IPS-NIHi11 (cell line): ENCODE data around the gene NOTUM.
"Not testable (repeated sequence)": the region's sequence is repeated elsewhere in the genome, so short reads cannot be mapped to it uniquely, and the experiment has no call there.

Experiments used
- DNase-seq: peaks from one replicate; pipeline ENCODE4 v3.0.0; 2012; ENCODE audit warnings: mixed read lengths, low spot score

The NOTUM gene

GRCh38 chr17:81923302-81924260 lies 37.4 kb downstream of the NOTUM start:
- peak; percentile 62 for DNase-seq

- DNase-seq: no peak
Measured at GRCh38 chr17:81922566-81923301, 38.3 kb downstream of the NOTUM start.

- DNase-seq: no peak
Measured at GRCh38 chr17:81921996-81922565, 38.9 kb downstream of the NOTUM start.

GRCh38 chr17:81921537-81921862 lies 39.5 kb downstream of the NOTUM start:
- no peak for DNase-seq

- no peak for DNase-seq
Measured at GRCh38 chr17:81920612-81921536, 40.1 kb downstream of the NOTUM start.

- DNase-seq: no peak
Measured at GRCh38 chr17:81918832-81919545, 42.0 kb downstream of the NOTUM start.

- not testable (repeated sequence) for DNase-seq
Measured at GRCh38 chr17:81918333-81918669, 42.7 kb downstream of the NOTUM start.

- DNase-seq: peak; percentile 98
Measured at GRCh38 chr17:81917565-81918332, 43.2 kb downstream of the NOTUM start, which contains the start of gene SIRT7. SIRT7 (minus strand) TSS chr17:81918176; CDS start chr17:81918131, 45 bp downstream.

GRCh38 chr17:81916234-81917001 lies 44.6 kb downstream of the NOTUM start:
- no peak for DNase-seq

GRCh38 chr17:81915331-81915730 lies 45.7 kb downstream of the NOTUM start:
- no peak for DNase-seq

- DNase-seq: no peak
Measured at GRCh38 chr17:81914103-81914850, 46.7 kb downstream of the NOTUM start.

- no peak for DNase-seq
Measured at GRCh38 chr17:81913394-81914102, 47.4 kb downstream of the NOTUM start.

GRCh38 chr17:81912441-81913309 lies 48.3 kb downstream of the NOTUM start:
- no peak for DNase-seq

- no peak for DNase-seq
Measured at GRCh38 chr17:81911969-81912368, 49.0 kb downstream of the NOTUM start.

- peak; percentile 100 for DNase-seq
Measured at GRCh38 chr17:81911277-81911961, 49.6 kb downstream of the NOTUM start, which contains the start of gene PCYT2. PCYT2 (minus strand) TSS chr17:81911399; CDS start chr17:81911355, 44 bp downstream.

GRCh38 chr17:81910840-81911276 lies 50.1 kb downstream of the NOTUM start:
- DNase-seq: no peak
